ENCODE data around the gene ESR2.
"Not testable (repeated sequence)": the region's sequence is repeated elsewhere in the genome, so short reads cannot be mapped to it uniquely, and the experiment has no call there.

The ESR2 gene

GRCh38 chr14:64126548-64126947, 167.6 kb downstream of the ESR2 start:
- TF ChIP-seq CTCF (IDR thresholded peaks at IDR 0.05; ENCODE audit: extremely low read depth, missing control alignments) = no peak
- no peak for DNase-seq (ENCODE audit: low spot score)

- no peak for TF ChIP-seq CTCF (IDR thresholded peaks at IDR 0.05; ENCODE audit: extremely low read depth, missing control alignments)
These were observed 168.9 kb downstream of the ESR2 start for GRCh38 chr14:64125270-64125669.

GRCh38 chr14:64123241-64123822, 170.8 kb downstream of the ESR2 start:
- no peak for DNase-seq (ENCODE audit: low spot score)
- TF ChIP-seq CTCF (IDR thresholded peaks at IDR 0.05; ENCODE audit: extremely low read depth, missing control alignments) = no peak

More at GRCh38 chr14:64125270-64125669, 168.9 kb downstream of the ESR2 start:
- DNase-seq (ENCODE audit: low spot score) = no peak

GRCh38 chr14:64119980-64120379, 174.2 kb downstream of the ESR2 start:
- TF ChIP-seq CTCF (IDR thresholded peaks at IDR 0.05; ENCODE audit: extremely low read depth, missing control alignments) = no peak

GRCh38 chr14:64119500-64119899, 174.7 kb downstream of the ESR2 start:
- no peak for TF ChIP-seq CTCF (IDR thresholded peaks at IDR 0.05; ENCODE audit: extremely low read depth, missing control alignments)
- no peak for DNase-seq (ENCODE audit: low spot score)

More at GRCh38 chr14:64119980-64120379, 174.2 kb downstream of the ESR2 start:
- DNase-seq (ENCODE audit: low spot score) = no peak

- TF ChIP-seq CTCF (IDR thresholded peaks at IDR 0.05; ENCODE audit: extremely low read depth, missing control alignments) = no peak
- no peak for DNase-seq (ENCODE audit: low spot score)
These were observed 175.3 kb downstream of the ESR2 start for GRCh38 chr14:64118892-64119291.

- not testable (repeated sequence) for DNase-seq (ENCODE audit: low spot score)
These were observed 175.8 kb downstream of the ESR2 start for GRCh38 chr14:64118403-64118742.

GRCh38 chr14:64117671-64118402, 176.3 kb downstream of the ESR2 start:
- no peak for DNase-seq (ENCODE audit: low spot score)
- no peak for TF ChIP-seq CTCF (IDR thresholded peaks at IDR 0.05; ENCODE audit: extremely low read depth, missing control alignments)
